ENCODE measurements around the gene R3HDML.

DNA sequence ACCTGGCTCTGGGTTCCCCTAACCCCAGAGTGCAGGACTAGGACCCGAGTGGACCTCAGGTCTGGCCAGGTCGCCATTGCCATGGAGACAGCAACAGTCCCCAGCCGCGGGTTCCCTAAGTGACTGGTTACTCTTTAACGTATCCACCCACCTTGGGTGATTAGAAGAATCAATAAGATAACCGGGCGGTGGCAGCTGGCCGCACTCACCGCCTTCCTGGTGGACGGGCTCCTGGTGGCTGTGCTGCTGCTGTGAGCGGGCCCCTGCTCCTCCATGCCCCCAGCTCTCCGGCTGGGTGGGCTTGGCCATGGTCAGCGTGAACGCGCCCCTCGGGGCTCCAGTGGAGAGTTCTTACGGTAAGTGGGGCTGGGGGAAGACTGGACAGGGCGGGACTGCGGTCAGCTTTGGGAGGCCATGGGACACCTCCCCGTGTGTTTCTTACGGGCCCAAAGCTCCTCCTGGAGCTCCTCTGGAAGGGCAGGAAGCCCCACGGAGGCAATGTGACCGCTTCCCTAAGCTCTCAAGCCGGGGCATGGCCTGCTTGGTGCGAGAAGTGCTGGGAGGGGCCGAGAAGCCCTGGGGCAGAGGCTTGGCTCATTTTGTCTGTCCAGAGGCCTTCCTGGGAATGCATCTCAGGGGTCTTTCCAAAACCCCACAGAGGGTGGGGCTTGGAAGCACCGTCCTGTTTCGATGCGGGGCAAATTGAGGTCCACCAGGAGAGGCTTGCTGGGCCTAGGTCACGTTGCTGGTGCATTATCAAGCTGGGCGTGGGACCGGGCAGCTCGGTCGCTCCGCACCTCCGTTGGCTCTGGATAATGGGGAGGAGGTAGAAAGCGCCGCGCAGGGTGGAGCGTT is 18.9 kb downstream of the R3HDML start, which contains the start of gene HNF4A:
- TF ChIP-seq CTCF (IDR thresholded peaks at IDR 0.05 in 4 of 5, conservative IDR thresholded peaks at IDR 0.05 in 1 of 5) (no peak), POLR2A (IDR thresholded peaks at IDR 0.05) (no peak)
